GM18951 (cell line): Measurements from ENCODE around the gene EDDM3A.

Source experiments
- POLR2A ChIP-seq: IDR thresholded peaks from 4 replicates; pipeline ENCODE4 v1.6.1; 2011; ENCODE audit warnings: mild to moderate bottlenecking; ENCODE audit not compliant: insufficient read length, insufficient read depth; ENCODE audit errors: extremely low read depth
- in situ Hi-C: fragments of 300-500 bp; cut with MboI; formaldehyde crosslinking; loops from one replicate; pipeline ENCODE4 v1.12.0; 2022; ENCODE audit warnings: low sequenced_read_pairs, mixed read lengths, inconsistent platforms; ENCODE audit not compliant: unreplicated experiment

Gene EDDM3A

GRCh38 chr14:20775901-20776300 is 30.2 kb downstream of the EDDM3A start:
- in situ Hi-C loops: no loop called here

GRCh38 chr14:20781803-20782202 is 36.1 kb downstream of the EDDM3A start:
- TF ChIP-seq POLR2A: no peak
- in situ Hi-C loops: no loop called here

More at GRCh38 chr14:20775901-20776300, 30.2 kb downstream of the EDDM3A start:
- no peak for TF ChIP-seq POLR2A

GRCh38 chr14:20782280-20782890 is 36.7 kb downstream of the EDDM3A start:
- TF ChIP-seq POLR2A: no peak
- in situ Hi-C loops: no loop called here

GRCh38 chr14:20787025-20787424 is 41.3 kb downstream of the EDDM3A start:
- in situ Hi-C loops: no loop called here
- TF ChIP-seq POLR2A: no peak

GRCh38 chr14:20789230-20789813 is 43.6 kb downstream of the EDDM3A start:
- no peak for TF ChIP-seq POLR2A
- in situ Hi-C loops: no loop called here

GRCh38 chr14:20790464-20791116 is 44.9 kb downstream of the EDDM3A start:
- no peak for TF ChIP-seq POLR2A
- in situ Hi-C loops: no loop called here

GRCh38 chr14:20791187-20791586 is 45.5 kb downstream of the EDDM3A start:
- TF ChIP-seq POLR2A: no peak
- in situ Hi-C loops: no loop called here

GRCh38 chr14:20791597-20791996 is 45.9 kb downstream of the EDDM3A start:
- in situ Hi-C loops: no loop called here
- TF ChIP-seq POLR2A: no peak

GRCh38 chr14:20792556-20792955 is 46.9 kb downstream of the EDDM3A start:
- no peak for TF ChIP-seq POLR2A
- in situ Hi-C loops: no loop called here

GRCh38 chr14:20794644-20795369 is 49.1 kb downstream of the EDDM3A start:
- in situ Hi-C loops: no loop called here
- TF ChIP-seq POLR2A: no peak

- no peak for TF ChIP-seq POLR2A
- in situ Hi-C loops: no loop called here
Measured at GRCh38 chr14:20797164-20797563, 51.5 kb downstream of the EDDM3A start.
